ENCODE measurements around the gene SRRM3. TPM values are rescaled to one million over a fixed set of nuclear protein-coding genes. Genes with fewer than 3 reads are reported as not detected.
A peak's percentile ranks its signal among the peaks of the same experiment; 100 is the strongest.

SRRM3 gene
- total and polyA plus RNA-seq, 9 of the 15 experiments (the other 6 are each of a cell fraction or from before 2014, with no cell fraction given) = 0.04 to 0.91 (median 0.46) TPM; not detected in 2

- in situ Hi-C loops (cut with MboI) (no loop called here), intact Hi-C loops (cut with micrococcal nuclease) (loop anchor here (1.0 kb wide), 2 partner anchors 23 to 113 kb away; no protein-coding TSS in a partner anchor)
- H3K79me2 ChIP-seq (ENCODE audit: control insufficient read depth, insufficient read depth, low read length) = no peaks in the 10 kb centered on the region
- H3K27me3 ChIP-seq (ENCODE audit: control insufficient read depth in 2 of 2, insufficient read depth in 2 of 2, low read length in 2 of 2) = no peaks in the 10 kb centered on the region; a peak in 1 of 5 replicates
- no peaks in the 10 kb centered on the region for H3K9me1 ChIP-seq (ENCODE audit: control insufficient read depth, insufficient read depth, low read length)
- H3K36me3 ChIP-seq (ENCODE audit: control insufficient read depth, insufficient read depth, low read length) = no peaks in the 10 kb centered on the region
- H3K4me2 ChIP-seq (ENCODE audit: insufficient read depth, low read length) = peak overlapping the region; percentile 32
- ChIA-PET CTCF (ENCODE audit: low intra/inter-chr PET ratio) (interaction anchor here (0.8 to 5.3 kb wide), 3 partner anchors 23 to 72 kb away, joined by 3 to 111 read pairs (median 5); no protein-coding TSS in a partner anchor), POLR2A (interaction anchor here (0.6 to 1.0 kb wide), 4 partner anchors 18 to 125 kb away, joined by 3 to 5 read pairs (median 4); no protein-coding TSS in a partner anchor)
- H3K27ac ChIP-seq (ENCODE audit: extremely low read depth, low read depth, low read length) = peak overlapping the region; percentile 38; the same call in 1 of the 3 replicates
- H3K4me3 ChIP-seq = no peak overlapping the region
- peak; percentile 93 for ATAC-seq
- H3K4me1 ChIP-seq (replicated peaks in 1 of 2; ENCODE audit: control insufficient read depth in 2 of 2, insufficient read depth in 2 of 2, low read length in 2 of 2) = peaks cover 23 to 35% of the 10 kb centered on the region in 2 experiments
- peak; percentile 90 to 96 (median 90) for DNase-seq (ENCODE audit: extremely low read depth in 1 of 4, low spot score in 3 of 4)
- no peaks in the 10 kb centered on the region for H4K20me1 ChIP-seq (replicated peaks; ENCODE audit: control insufficient read depth, insufficient read depth, low read length)
- H3K9ac ChIP-seq (ENCODE audit: insufficient read depth in 1 of 2, low read depth in 2 of 2, low read length in 2 of 2) = peak overlapping the region; percentile 3 to 71; a peak in 1 of 4 replicates
- no peaks in the 10 kb centered on the region for H3K9me3 ChIP-seq (replicated peaks; ENCODE audit: control insufficient read depth, insufficient read depth, low read depth, low read length)
- H2AFZ ChIP-seq (ENCODE audit: low read depth, low read length) = peak overlapping the region; percentile 94
- peak; percentile 100 for FAIRE-seq
- BruUV-seq (replicated peaks) = no TSS peak
- WGBS (ENCODE audit: insufficient coverage, low coverage, missing lambda C conversion rate) = 21% methylated on average over 28 of the region's 30 CpGs
- TF ChIP-seq ZSCAN32 (CRISPR knock-in tag; IDR thresholded peaks at IDR 0.05) (no peak), ZBTB1 (CRISPR knock-in tag; IDR thresholded peaks at IDR 0.05; ENCODE audit: borderline replicate concordance, low read depth) (no peak), DIDO1 (tag; IDR thresholded peaks at IDR 0.05; ENCODE audit: low read depth) (no peak), SIN3A (IDR thresholded peaks at IDR 0.05; ENCODE audit: borderline replicate concordance in 2 of 2, control insufficient read depth in 1 of 2, low read depth in 2 of 2, low read length in 2 of 2) (no peak), NUFIP1 (IDR thresholded peaks at IDR 0.05; ENCODE audit: partially characterized antibody) (no peak), NFE2 (IDR thresholded peaks at IDR 0.05; ENCODE audit: low read depth) (peak; percentile 36; the same call in 1 of the 2 replicates), CXXC5 (CRISPR knock-in tag; IDR thresholded peaks at IDR 0.05) (peak; percentile 35; the same call in 1 of the 2 replicates), POLR2AphosphoS5 (IDR thresholded peaks at IDR 0.05; ENCODE audit: control insufficient read depth, insufficient read depth, low read depth, low read length) (peak; percentile 69; the same call in 1 of the 2 replicates), CBFA2T2 (conservative IDR thresholded peaks at IDR 0.05) (peak; percentile 71), MEF2A (IDR thresholded peaks at IDR 0.05; ENCODE audit: control insufficient read depth, low read depth, low read length) (0 out of 2 replicates have a peak, but pooled peaks have one; percentile 27), SRF (CRISPR knock-in tag; IDR thresholded peaks at IDR 0.05) (peak in 1 of 2 experiments; percentile 49; a peak in 1 of 4 replicates), ATF1 (CRISPR knock-in tag; IDR thresholded peaks at IDR 0.05) (no peak), ATF1 (tag; IDR thresholded peaks at IDR 0.05) (peak; percentile 80), FOXK1 (CRISPR knock-in tag; IDR thresholded peaks at IDR 0.05; ENCODE audit: borderline replicate concordance) (peak; percentile 76), ZNF444 (CRISPR knock-in tag; IDR thresholded peaks at IDR 0.05) (0 out of 2 replicates have a peak, but pooled peaks have one; percentile 35), NR2C1 (IDR thresholded peaks at IDR 0.05) (no peak), NR2C1 (tag; IDR thresholded peaks at IDR 0.05) (no peak), PYGO2 (tag; IDR thresholded peaks at IDR 0.05) (no peak), ATF3 (IDR thresholded peaks at IDR 0.05) (peak; percentile 99), ATF3 (CRISPR knock-in tag; conservative IDR thresholded peaks at IDR 0.05) (peak; percentile 99), L3MBTL2 (IDR thresholded peaks at IDR 0.05) (peak; percentile 64; the same call in 1 of the 2 replicates), ADNP (tag; IDR thresholded peaks at IDR 0.05) (no peak), KAT7 (CRISPR knock-in tag; IDR thresholded peaks at IDR 0.05; ENCODE audit: borderline replicate concordance) (no peak)
Measured at GRCh38 chr7:76291351-76292212, 89.9 kb downstream of the SRRM3 start.

Data from K562 (cell line).